ENCODE data around the gene AKNAD1. TPM values are rescaled to one million over a fixed set of nuclear protein-coding genes. Genes with fewer than 3 reads are reported as not detected.

AKNAD1 gene
- total RNA-seq, 1 donor from 2014 or later = 0.37 TPM

GRCh38 chr1:108862698-108863477, 6.0 kb upstream of the AKNAD1 start:
- no peak for DNase-seq (ENCODE audit: low spot score)

DNA sequence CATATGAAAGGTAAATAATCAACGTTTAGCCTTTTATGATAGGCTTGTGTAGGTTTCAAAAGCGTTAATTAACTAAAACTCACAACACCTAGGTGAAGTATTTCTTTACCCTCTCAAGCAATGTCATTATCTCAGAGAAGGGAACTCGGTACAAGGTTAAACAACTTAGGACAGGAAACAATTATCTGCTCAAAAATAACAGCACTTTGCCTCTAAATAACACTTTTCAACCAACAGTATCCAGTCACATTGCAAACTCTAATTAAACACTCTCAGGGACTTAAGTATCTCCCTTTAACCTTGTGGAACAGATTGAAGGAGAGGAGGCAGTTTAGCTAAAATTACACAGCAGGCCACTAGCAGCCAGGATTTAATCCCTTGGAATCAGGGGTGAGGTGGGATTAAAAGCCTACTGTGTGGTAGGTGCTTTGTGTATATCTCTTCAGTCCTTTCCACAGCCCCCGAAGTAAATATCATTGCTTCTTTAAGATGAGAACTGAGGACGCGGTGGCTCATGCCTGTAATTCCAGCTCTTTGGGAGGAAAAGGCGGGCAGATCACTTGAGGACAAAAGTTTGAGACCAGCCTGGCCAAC, 5.2 kb upstream of the AKNAD1 start:
- DNase-seq (ENCODE audit: low spot score) = no peak

- no peak for DNase-seq (ENCODE audit: low spot score)
Measured at GRCh38 chr1:108861566-108861965, 4.7 kb upstream of the AKNAD1 start.

- DNase-seq (ENCODE audit: low spot score) = no peak
Measured at GRCh38 chr1:108860190-108860907, 3.5 kb upstream of the AKNAD1 start.

GRCh38 chr1:108858230-108858950, 1.5 kb upstream of the AKNAD1 start:
- DNase-seq (ENCODE audit: low spot score) = no peak

GRCh38 chr1:108854221-108855019, 2.5 kb downstream of the AKNAD1 start:
- DNase-seq (ENCODE audit: low spot score) = no peak

- no peak for DNase-seq (ENCODE audit: low spot score)
Measured at GRCh38 chr1:108852221-108852975, 4.5 kb downstream of the AKNAD1 start.

- no peak for DNase-seq (ENCODE audit: low spot score)
Measured at GRCh38 chr1:108851567-108851966, 5.3 kb downstream of the AKNAD1 start.

DNA sequence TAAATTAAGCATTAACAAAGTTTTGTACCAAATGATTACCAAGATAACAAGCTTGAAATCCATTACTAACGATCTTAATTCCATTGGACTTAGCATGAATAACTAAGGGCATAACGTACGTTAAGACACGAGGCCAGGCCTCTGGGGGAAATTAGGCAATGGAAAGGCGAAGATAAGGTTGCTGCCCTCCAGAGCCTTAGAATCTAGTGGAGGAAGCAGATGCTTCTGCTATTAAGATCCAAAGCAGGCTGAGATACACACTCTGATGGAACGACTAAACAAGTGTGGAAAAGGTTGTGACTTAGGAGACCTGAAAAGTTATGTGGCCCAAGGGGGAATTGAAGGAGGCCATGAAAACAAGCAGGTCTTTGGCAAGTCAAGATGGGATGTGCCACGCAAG, 6.0 kb downstream of the AKNAD1 start:
- DNase-seq (ENCODE audit: low spot score) = no peak

- DNase-seq (ENCODE audit: low spot score) = no peak
Measured at GRCh38 chr1:108848806-108849205, 8.1 kb downstream of the AKNAD1 start.

- no peak for DNase-seq (ENCODE audit: low spot score)
Measured at GRCh38 chr1:108847494-108847893, 9.4 kb downstream of the AKNAD1 start.

DNA sequence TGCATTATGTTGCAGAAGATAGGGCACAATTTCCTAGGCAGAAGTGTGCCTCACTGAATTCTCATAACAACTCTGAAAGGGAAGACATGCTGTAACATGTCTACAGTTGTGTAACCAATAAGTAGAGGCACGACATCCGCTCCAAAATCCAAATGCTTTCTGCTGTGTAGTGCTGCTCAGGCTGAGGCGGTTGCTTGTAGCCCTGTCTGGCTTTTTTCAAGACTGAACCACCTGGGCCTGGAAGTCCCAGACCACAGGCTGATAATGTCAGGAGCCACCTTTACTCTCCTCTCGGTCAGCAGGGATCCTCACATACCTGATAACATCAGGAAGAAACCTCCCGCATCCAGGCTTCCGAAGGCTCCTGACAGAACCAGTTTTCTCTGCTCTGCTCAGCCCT, 10.9 kb downstream of the AKNAD1 start:
- no peak for DNase-seq (ENCODE audit: low spot score)

GRCh38 chr1:108845446-108845845, 11.4 kb downstream of the AKNAD1 start:
- no peak for DNase-seq (ENCODE audit: low spot score)

GRCh38 chr1:108843390-108844137, 13.3 kb downstream of the AKNAD1 start:
- no peak for DNase-seq (ENCODE audit: low spot score)

DNA sequence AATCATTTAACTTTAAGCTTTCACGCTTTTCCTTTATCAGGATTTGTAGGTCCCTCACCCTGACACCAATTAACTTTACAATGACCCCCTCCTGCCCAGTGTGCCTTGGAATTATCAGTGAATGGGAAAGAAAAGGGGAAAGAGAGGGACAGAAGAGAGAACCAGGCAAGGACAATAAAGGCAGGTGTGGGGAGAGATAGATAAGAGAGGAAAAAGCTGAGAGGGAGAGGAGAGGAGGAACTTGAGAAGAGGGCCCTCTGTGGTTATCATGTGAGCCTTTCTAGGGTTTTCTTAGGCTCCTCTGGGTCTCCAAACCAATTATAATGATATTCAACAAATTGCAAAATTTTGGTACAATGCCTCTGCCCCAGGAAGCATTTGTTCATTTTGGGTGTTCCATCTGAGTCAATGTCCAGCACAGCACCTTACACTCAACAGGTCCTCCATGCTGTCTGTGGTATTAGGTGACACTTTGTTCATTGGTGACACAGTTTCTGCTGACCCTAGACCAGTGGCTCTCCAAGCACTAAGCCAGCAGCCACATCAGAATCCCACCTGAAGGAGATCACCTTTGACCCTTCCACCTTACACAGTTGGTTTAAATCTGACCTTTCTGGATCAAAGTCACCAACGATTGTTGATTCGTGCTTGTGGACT, 14.2 kb downstream of the AKNAD1 start:
- DNase-seq (ENCODE audit: low spot score) = no peak

DNA sequence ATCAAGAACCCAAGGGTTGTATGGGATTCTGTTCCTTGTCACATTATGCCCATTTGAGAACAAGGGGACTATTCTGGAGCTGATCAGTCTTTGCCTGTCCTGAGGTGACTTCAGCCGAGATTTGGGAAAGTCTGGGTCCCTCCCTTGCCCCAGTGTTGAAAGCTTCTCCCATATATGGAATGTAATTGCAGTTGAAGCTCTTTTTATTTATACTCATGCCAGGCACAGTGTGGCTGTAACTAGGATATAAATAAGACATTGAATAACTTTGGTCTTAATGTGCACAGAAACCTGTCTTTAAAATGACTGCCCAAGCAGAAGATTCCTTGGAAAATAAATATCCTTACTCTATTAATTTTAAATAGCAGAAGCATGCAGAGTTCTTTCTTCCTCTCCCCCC, 15.2 kb downstream of the AKNAD1 start:
- DNase-seq (ENCODE audit: low spot score) = no peak

DNA sequence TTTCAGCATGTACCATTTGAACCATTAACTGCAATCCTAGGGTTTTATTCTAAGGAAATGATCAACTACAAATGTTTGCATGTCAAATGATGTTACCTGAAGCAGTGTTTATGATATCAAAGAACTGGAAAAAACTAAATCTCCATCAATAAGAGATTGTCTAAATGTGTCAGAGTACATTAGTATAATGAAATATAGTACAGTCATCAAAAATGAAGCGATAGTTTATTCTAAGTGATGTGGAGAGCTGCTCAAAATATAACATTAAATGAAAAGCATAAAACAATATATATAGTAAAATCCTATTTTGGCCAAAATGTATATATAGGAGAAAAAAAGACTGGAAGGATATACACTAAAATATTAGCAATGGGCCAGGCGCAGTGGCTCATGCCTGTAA, 24.0 kb downstream of the AKNAD1 start:
- DNase-seq (ENCODE audit: low spot score) = no peak

DNA sequence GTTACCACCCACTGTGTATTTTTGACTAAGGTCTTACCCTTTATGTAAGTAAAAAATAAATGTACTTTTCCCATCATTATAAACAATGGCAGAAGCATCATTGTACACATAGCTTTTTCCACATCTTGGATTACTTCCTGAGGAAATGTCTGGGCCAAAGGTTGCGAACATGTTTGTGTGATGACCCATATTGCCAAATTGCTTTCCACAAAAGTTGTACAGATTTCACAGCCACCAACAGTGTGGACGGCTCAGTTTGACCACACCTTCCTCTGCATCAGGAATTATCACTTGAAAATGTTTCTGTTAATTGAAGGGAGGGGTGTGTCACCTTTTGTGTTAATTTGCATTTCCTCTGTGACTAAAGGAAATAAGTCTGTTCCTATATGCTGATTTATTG, 25.7 kb downstream of the AKNAD1 start:
- DNase-seq (ENCODE audit: low spot score) = no peak
